GM12891 (cell line): ENCODE results near the gene FAM193A.

ENCODE experiments used
- POLR2A ChIP-seq: IDR thresholded peaks from 2 replicates; pipeline ENCODE4 v1.6.1; 2011; ENCODE audit warnings: low read depth, low read length, control low read depth
- POLR2AphosphoS5 ChIP-seq: IDR thresholded peaks from 2 replicates; pipeline ENCODE4 v1.6.1; 2011; ENCODE audit warnings: low read depth, low read length, control low read depth
- SPI1 ChIP-seq: IDR thresholded peaks from 2 replicates; pipeline ENCODE4 v1.6.1; 2011; ENCODE audit warnings: low read depth, low read length, control low read depth
- TAF1 ChIP-seq: IDR thresholded peaks from 2 replicates; pipeline ENCODE4 v1.6.1; 2011; ENCODE audit warnings: low read depth, low read length, control low read depth

GRCh38 chr4:2512396-2513135 is 23.9 kb upstream of the FAM193A start:
- TF ChIP-seq POLR2AphosphoS5, result peak; percentile 54
- TF ChIP-seq SPI1, result no peak
- TF ChIP-seq POLR2A, result peak; percentile 15; the same call in 1 of the 2 replicates
- no peak for TF ChIP-seq TAF1
